Psoas muscle (tissue), 8 donors: ENCODE measurements around the gene SHH. TPM values are rescaled to one million over a fixed set of nuclear protein-coding genes. Genes with fewer than 3 reads are reported as not detected.

ENCODE experiments used
- ATAC-seq, 4 donors: fragments of 200-7000 bp; cut with Tn5 transposase; one replicate each; pipeline ENCODE4 v1.9.1; 2020; ENCODE audit warnings: moderate library complexity in 3 of 4, mild to moderate bottlenecking in 2 of 4
- DNase-seq, 2 donors: peaks; one replicate each; pipeline ENCODE4 v3.0.0-alpha.2; 2020
- H3K27ac ChIP-seq: fragments of 200-600 bp; one replicate; pipeline ENCODE4 v1.8.0; 2022
- H3K27me3 ChIP-seq, 3 donors: fragments of 200-600 bp in 1 of 3; one replicate each; pipeline versions ENCODE4 v1.6.1 to v1.8.0; 2013 to 2022; ENCODE audit warnings: low read length in 2 of 3, mild to moderate bottlenecking in 2 of 3, moderate library complexity in 1 of 3; ENCODE audit not compliant: insufficient read depth in 3 of 3
- H3K36me3 ChIP-seq, 2 donors: fragments of 200-600 bp in 1 of 2; one replicate each; pipeline versions ENCODE4 v1.6.1 to v1.8.0; 2013 to 2022; ENCODE audit warnings: low read depth in 1 of 2, mild to moderate bottlenecking in 1 of 2, moderate library complexity in 1 of 2; ENCODE audit not compliant: insufficient read depth in 1 of 2
- H3K4me1 ChIP-seq: fragments of 200-600 bp; one replicate; pipeline ENCODE4 v1.8.0; 2022
- H3K4me3 ChIP-seq: fragments of 200-600 bp; one replicate; pipeline ENCODE4 v1.8.0; 2022; ENCODE audit warnings: mild to moderate bottlenecking
- H3K9me3 ChIP-seq: fragments of 200-600 bp; one replicate; pipeline ENCODE4 v1.8.0; 2022
- CTCF ChIP-seq: fragments of 200-600 bp; IDR thresholded peaks from one replicate; pipeline ENCODE4 v1.8.0; 2022; ENCODE audit warnings: antibody characterized with exemption
- WGBS, 3 donors: extraction: QIAGEN DNeasy Blood & Tissue Kit; methylation state at CpG; one replicate each; pipeline versions ENCODE4 v1.1.6 to v1.1.7; 2013; 5-methylcytosine and 5-hydroxymethylcytosine counted together
- intact Hi-C, 2 donors: fragments of 100-400 bp; cut with DNase I; formaldehyde crosslinking; loops; one replicate each; pipeline versions ENCODE4 v1.11.0 to v1.14.2; 2022
- polyA plus RNA-seq, 3 donors: library from polyadenylated mRNA; stranded (reverse); fragments of 200-250 nt; gene quantifications; one replicate each; pipeline ENCODE4 v1.2.3, GENCODE V29; 2013
- total RNA-seq, 4 donors: library from RNA; stranded (reverse); fragmentation: NEBNext Ultra II Directional in 2 of 4; extraction: Animal tissue kit (Norgen Biotek cat#: 25700) in 2 of 4; gene quantifications; one replicate each; pipeline versions ENCODE4 v1.2.1 to v1.2.4, GENCODE V29; 2021 to 2023
- donor health status: healthy with polysubstance abuse.
- donor health status: DM: no; HTN: no; CAD: no; lungs with moderate emphysema.
- donor health status: Bipolar disorder and iron deficiency.
- donor health status: healthy.
- donor health status: DM: yes; HTN: yes; CAD: no.
- donor health status: DM: no; HTN: no; CAD: no.
- donor health status: DM: no; HTN: no; CAD: no.
- donor health status: DM: yes; HTN: yes; CAD: no.

SHH gene
- total and polyA plus RNA-seq, 7 donors = 0.01 TPM; not detected in 5

- H3K27me3 ChIP-seq = peaks cover 0 to 42% (median 7%) of the 10 kb centered on the region in 3 donors
- no peaks in the 10 kb centered on the region for H3K9me3 ChIP-seq
- DNase-seq = no peak
- H3K4me1 ChIP-seq = no peaks in the 10 kb centered on the region
- 75 to 83% (median 83%) methylated on average over 7 of the region's 7 CpGs for WGBS, 3 donors
- H3K36me3 ChIP-seq = no peaks in the 10 kb centered on the region
- ATAC-seq = no peak
- H3K27ac ChIP-seq = no peak overlapping the region
- H3K4me3 ChIP-seq = no peak overlapping the region
- TF ChIP-seq CTCF = no peak
- intact Hi-C loops = loop anchor here (5.0 to 10.0 kb wide), 2 partner anchors 677 to 679 kb away; no protein-coding TSS in a partner anchor
Observed at GRCh38 chr7:155795401-155795800, 16.9 kb downstream of the SHH start.

GRCh38 chr7:155794196-155794595, 18.1 kb downstream of the SHH start:
- WGBS, 3 donors = 47 to 64% (median 51%) methylated on average over 9 of the region's 9 CpGs
- Histone ChIP-seq H3K4me1 (no peaks in the 10 kb centered on the region), H3K36me3 (no peaks in the 10 kb centered on the region), H3K27me3 (peaks cover 0 to 30% (median 3%) of the 10 kb centered on the region in 3 donors), H3K27ac (no peak overlapping the region), H3K9me3 (no peaks in the 10 kb centered on the region), H3K4me3 (no peak overlapping the region)
- no peak for DNase-seq
- no peak for TF ChIP-seq CTCF
- intact Hi-C loops = loop anchor here in 1 of 2 donors (10.0 kb wide), 1 partner anchor 681 kb away; no protein-coding TSS in a partner anchor
- ATAC-seq = no peak

- Histone ChIP-seq H3K9me3 (no peaks in the 10 kb centered on the region), H3K4me3 (no peak overlapping the region), H3K27me3 (peaks cover 0 to 27% (median 3%) of the 10 kb centered on the region in 3 donors), H3K4me1 (no peaks in the 10 kb centered on the region), H3K36me3 (no peaks in the 10 kb centered on the region), H3K27ac (no peak overlapping the region)
- intact Hi-C loops = loop anchor here in 1 of 2 donors (10.0 kb wide), 1 partner anchor 681 kb away; no protein-coding TSS in a partner anchor
- ATAC-seq = no peak
- no peak for DNase-seq
- no peak for TF ChIP-seq CTCF
- WGBS, 3 donors = 67 to 76% (median 70%) methylated on average over 4 of the region's 4 CpGs
Observed at GRCh38 chr7:155793720-155794119, 18.5 kb downstream of the SHH start.

- H3K27me3 ChIP-seq = peaks cover 0 to 24% (median 3%) of the 10 kb centered on the region in 3 donors
- no peaks in the 10 kb centered on the region for H3K4me1 ChIP-seq
- intact Hi-C loops = loop anchor here in 1 of 2 donors (10.0 kb wide), 1 partner anchor 682 kb away; no protein-coding TSS in a partner anchor
- no peak for TF ChIP-seq CTCF
- no peak overlapping the region for H3K27ac ChIP-seq
- no peaks in the 10 kb centered on the region for H3K9me3 ChIP-seq
- ATAC-seq (no peak), DNase-seq (no peak)
- WGBS, 3 donors = 88 to 91% (median 88%) methylated on average over 11 of the region's 11 CpGs
- H3K4me3 ChIP-seq = no peak overlapping the region
- H3K36me3 ChIP-seq = no peaks in the 10 kb centered on the region
Observed at GRCh38 chr7:155792999-155793560, 19.2 kb downstream of the SHH start.
